ENCODE data around the gene PAK1IP1.
"Not testable (repeated sequence)": the region's sequence is repeated elsewhere in the genome, so short reads cannot be mapped to it uniquely, and the experiment has no call there.

The PAK1IP1 gene

GRCh38 chr6:10740061-10740460, 45.3 kb downstream of the PAK1IP1 start:
- no peak for ATAC-seq (replicated peaks)
- Mint-ChIP-seq H3K36me3 (ENCODE audit: insufficient read depth) (peaks cover 3% of the 10 kb centered on the region), H3K4me3 (no peak overlapping the region), H3K9me3 (no peaks in the 10 kb centered on the region), H3K27me3 (no peaks in the 10 kb centered on the region), H3K4me1 (ENCODE audit: low read depth in 2 of 2) (no peaks in the 10 kb centered on the region), H3K27ac (no peak overlapping the region)
- no peak for DNase-seq

- ATAC-seq (replicated peaks); H3K9me3 Mint-ChIP-seq; DNase-seq; H3K4me3 Mint-ChIP-seq; H3K27ac Mint-ChIP-seq; H3K4me1 Mint-ChIP-seq (ENCODE audit: low read depth in 2 of 2); H3K27me3 Mint-ChIP-seq; H3K36me3 Mint-ChIP-seq (ENCODE audit: insufficient read depth): not testable (repeated sequence)
Measured at GRCh38 chr6:10741643-10742042, 46.9 kb downstream of the PAK1IP1 start.

GRCh38 chr6:10742251-10742650, 47.5 kb downstream of the PAK1IP1 start:
- no peak overlapping the region for H3K27ac Mint-ChIP-seq
- no peaks in the 10 kb centered on the region for H3K36me3 Mint-ChIP-seq (ENCODE audit: insufficient read depth)
- DNase-seq = no peak
- peaks cover 5 to 8% of the 10 kb centered on the region in 2 donors for H3K4me1 Mint-ChIP-seq (ENCODE audit: low read depth in 2 of 2)
- H3K9me3 Mint-ChIP-seq = no peaks in the 10 kb centered on the region
- no peak for ATAC-seq (replicated peaks)
- no peaks in the 10 kb centered on the region for H3K27me3 Mint-ChIP-seq
- no peak overlapping the region for H3K4me3 Mint-ChIP-seq

GRCh38 chr6:10743515-10743914, 48.7 kb downstream of the PAK1IP1 start:
- no peaks in the 10 kb centered on the region for H3K27me3 Mint-ChIP-seq
- no peak for ATAC-seq (replicated peaks)
- H3K9me3 Mint-ChIP-seq = no peaks in the 10 kb centered on the region
- H3K27ac Mint-ChIP-seq = no peak overlapping the region
- peaks cover 5% of the 10 kb centered on the region for H3K36me3 Mint-ChIP-seq (ENCODE audit: insufficient read depth)
- no peak overlapping the region for H3K4me3 Mint-ChIP-seq
- DNase-seq = no peak
- H3K4me1 Mint-ChIP-seq (ENCODE audit: low read depth in 2 of 2) = peaks cover 12 to 14% of the 10 kb centered on the region in 2 donors

- Mint-ChIP-seq H3K4me3 (no peak overlapping the region), H3K4me1 (ENCODE audit: low read depth in 2 of 2) (peaks cover 21 to 25% of the 10 kb centered on the region in 2 donors), H3K27ac (no peak overlapping the region), H3K36me3 (ENCODE audit: insufficient read depth) (peaks cover 5% of the 10 kb centered on the region), H3K9me3 (no peaks in the 10 kb centered on the region), H3K27me3 (no peaks in the 10 kb centered on the region)
- DNase-seq (no peak), ATAC-seq (replicated peaks) (no peak)
Measured at GRCh38 chr6:10745116-10745515, 50.3 kb downstream of the PAK1IP1 start.

GRCh38 chr6:10746915-10747250, 52.1 kb downstream of the PAK1IP1 start:
- Mint-ChIP-seq H3K9me3 (no peaks in the 10 kb centered on the region), H3K4me3 (peak overlapping the region; percentile 94 to 95), H3K36me3 (ENCODE audit: insufficient read depth) (peaks cover 5% of the 10 kb centered on the region), H3K27ac (peak overlapping the region; percentile 96 to 98), H3K4me1 (ENCODE audit: low read depth in 2 of 2) (peaks cover 36 to 38% of the 10 kb centered on the region in 2 donors), H3K27me3 (no peaks in the 10 kb centered on the region)
- DNase-seq (no peak), ATAC-seq (replicated peaks) (no peak)

GRCh38 chr6:10747251-10747972, 52.6 kb downstream of the PAK1IP1 start, which contains the start of gene TMEM14B:
Gene TMEM14B (plus strand): TSS chr6:10747805. CDS start chr6:10749246, 1,441 bp downstream.
- H3K27me3 Mint-ChIP-seq = no peaks in the 10 kb centered on the region

GRCh38 chr6:10749734-10750133, 55.0 kb downstream of the PAK1IP1 start:
- H3K27me3 Mint-ChIP-seq = no peaks in the 10 kb centered on the region
- H3K27ac Mint-ChIP-seq = peak overlapping the region in 1 of 2 donors; percentile 35
- peaks cover 54% of the 10 kb centered on the region in 2 donors for H3K4me1 Mint-ChIP-seq (ENCODE audit: low read depth in 2 of 2)
- H3K36me3 Mint-ChIP-seq (ENCODE audit: insufficient read depth) = peaks cover 14% of the 10 kb centered on the region
- DNase-seq (no peak), ATAC-seq (replicated peaks) (no peak)
- no peaks in the 10 kb centered on the region for H3K9me3 Mint-ChIP-seq
- peak overlapping the region in 1 of 2 donors; percentile 95 for H3K4me3 Mint-ChIP-seq

More at GRCh38 chr6:10747251-10747972, 52.6 kb downstream of the PAK1IP1 start, which contains the start of gene TMEM14B:
- Mint-ChIP-seq H3K4me3 (peak within 1 kb of the TSS; percentile 94 to 95), H3K36me3 (ENCODE audit: insufficient read depth) (peaks cover 6% of the 10 kb centered on the region), H3K27ac (peak within 1 kb of the TSS; percentile 96 to 98), H3K4me1 (ENCODE audit: low read depth in 2 of 2) (peaks cover 40 to 42% of the 10 kb centered on the region in 2 donors), H3K9me3 (no peaks in the 10 kb centered on the region)
- peak; percentile 98 to 100 (median 99) for DNase-seq
- peak; percentile 89 for ATAC-seq (replicated peaks)

- not testable (repeated sequence) for H3K4me3 Mint-ChIP-seq; ATAC-seq (replicated peaks); H3K27me3 Mint-ChIP-seq; DNase-seq; H3K9me3 Mint-ChIP-seq
- H3K4me1 Mint-ChIP-seq (ENCODE audit: low read depth in 2 of 2) = peaks cover 58% of the 10 kb centered on the region in 2 donors
- H3K36me3 Mint-ChIP-seq (ENCODE audit: insufficient read depth) = peaks cover 19% of the 10 kb centered on the region
- H3K27ac Mint-ChIP-seq = peak overlapping the region; percentile 71 to 79
Measured at GRCh38 chr6:10750568-10750967, 55.8 kb downstream of the PAK1IP1 start.

GRCh38 chr6:10751757-10752156, 57.0 kb downstream of the PAK1IP1 start:
- not testable (repeated sequence) for H3K27me3 Mint-ChIP-seq, H3K9me3 Mint-ChIP-seq
- Mint-ChIP-seq H3K4me1 (ENCODE audit: low read depth in 2 of 2) (peaks cover 55 to 58% of the 10 kb centered on the region in 2 donors), H3K4me3 (peak overlapping the region; percentile 19 to 54), H3K36me3 (ENCODE audit: insufficient read depth) (peaks cover 29% of the 10 kb centered on the region), H3K27ac (peak overlapping the region; percentile 71 to 79)
- DNase-seq (peak; percentile 15 to 45 (median 22)), ATAC-seq (replicated peaks) (peak; percentile 57)

GRCh38 chr6:10756085-10756484, 61.3 kb downstream of the PAK1IP1 start:
- no peak overlapping the region for H3K27ac Mint-ChIP-seq
- no peaks in the 10 kb centered on the region for H3K9me3 Mint-ChIP-seq
- peaks cover 54% of the 10 kb centered on the region for H3K36me3 Mint-ChIP-seq (ENCODE audit: insufficient read depth)
- no peak overlapping the region for H3K4me3 Mint-ChIP-seq
- H3K27me3 Mint-ChIP-seq = no peaks in the 10 kb centered on the region
- DNase-seq (no peak), ATAC-seq (replicated peaks) (no peak)
- peaks cover 32% of the 10 kb centered on the region in 2 donors for H3K4me1 Mint-ChIP-seq (ENCODE audit: low read depth in 2 of 2)
